ENCODE data around the gene PRPF38B.
"Not testable (repeated sequence)": the region's sequence is repeated elsewhere in the genome, so short reads cannot be mapped to it uniquely, and the experiment has no call there.

Gene PRPF38B

GRCh38 chr1:108701176-108701849 lies 9.2 kb downstream of the PRPF38B start:
- no peaks in the 10 kb centered on the region for H3K27me3 Mint-ChIP-seq (ENCODE audit: low read depth)
- H3K4me1 Mint-ChIP-seq, result no peaks in the 10 kb centered on the region
- H3K27ac Mint-ChIP-seq, result no peak overlapping the region
- H3K4me3 Mint-ChIP-seq, result no peak overlapping the region
- H3K36me3 Mint-ChIP-seq (ENCODE audit: low read depth), result peaks cover 53% of the 10 kb centered on the region
- no peaks in the 10 kb centered on the region for H3K9me3 Mint-ChIP-seq
- TF ChIP-seq CTCF (IDR thresholded peaks at IDR 0.05; ENCODE audit: unreplicated experiment in 3 of 3), result no peak

- H3K9me3 Mint-ChIP-seq; H3K4me1 Mint-ChIP-seq; H3K27ac Mint-ChIP-seq; H3K27me3 Mint-ChIP-seq (ENCODE audit: low read depth); H3K4me3 Mint-ChIP-seq: not testable (repeated sequence)
- H3K36me3 Mint-ChIP-seq (ENCODE audit: low read depth), result peaks cover 45% of the 10 kb centered on the region
Measured at GRCh38 chr1:108702109-108702508, 10.0 kb downstream of the PRPF38B start.

GRCh38 chr1:108703939-108704338 lies 11.8 kb downstream of the PRPF38B start:
- H3K4me3 Mint-ChIP-seq, result no peak overlapping the region
- no peak for TF ChIP-seq CTCF (IDR thresholded peaks at IDR 0.05; ENCODE audit: unreplicated experiment in 3 of 3)
- no peaks in the 10 kb centered on the region for H3K27me3 Mint-ChIP-seq (ENCODE audit: low read depth)
- no peaks in the 10 kb centered on the region for H3K9me3 Mint-ChIP-seq
- H3K36me3 Mint-ChIP-seq (ENCODE audit: low read depth), result peaks cover 27% of the 10 kb centered on the region
- H3K4me1 Mint-ChIP-seq, result no peaks in the 10 kb centered on the region
- no peak overlapping the region for H3K27ac Mint-ChIP-seq

GRCh38 chr1:108704496-108704895 lies 12.4 kb downstream of the PRPF38B start:
- Mint-ChIP-seq H3K36me3 (ENCODE audit: low read depth) (peaks cover 21% of the 10 kb centered on the region), H3K4me3 (no peak overlapping the region), H3K9me3 (no peaks in the 10 kb centered on the region), H3K27ac (no peak overlapping the region), H3K4me1 (no peaks in the 10 kb centered on the region), H3K27me3 (ENCODE audit: low read depth) (no peaks in the 10 kb centered on the region)
- TF ChIP-seq CTCF (IDR thresholded peaks at IDR 0.05; ENCODE audit: unreplicated experiment in 3 of 3), result no peak

GRCh38 chr1:108706643-108707042 lies 14.5 kb downstream of the PRPF38B start:
- Mint-ChIP-seq H3K27ac (no peak overlapping the region), H3K27me3 (ENCODE audit: low read depth) (no peaks in the 10 kb centered on the region), H3K9me3 (no peaks in the 10 kb centered on the region), H3K36me3 (ENCODE audit: low read depth) (peaks cover 7% of the 10 kb centered on the region), H3K4me3 (no peak overlapping the region), H3K4me1 (no peaks in the 10 kb centered on the region)
- no peak for TF ChIP-seq CTCF (IDR thresholded peaks at IDR 0.05; ENCODE audit: unreplicated experiment in 3 of 3)

- TF ChIP-seq CTCF (IDR thresholded peaks at IDR 0.05; ENCODE audit: unreplicated experiment in 3 of 3), result no peak
- H3K4me1 Mint-ChIP-seq, result no peaks in the 10 kb centered on the region
- no peaks in the 10 kb centered on the region for H3K27me3 Mint-ChIP-seq (ENCODE audit: low read depth)
- H3K4me3 Mint-ChIP-seq, result no peak overlapping the region
- H3K27ac Mint-ChIP-seq, result no peak overlapping the region
- no peaks in the 10 kb centered on the region for H3K9me3 Mint-ChIP-seq
- H3K36me3 Mint-ChIP-seq (ENCODE audit: low read depth), result no peaks in the 10 kb centered on the region
Measured at GRCh38 chr1:108708691-108709660, 16.9 kb downstream of the PRPF38B start.

Measured in nephron (organoid).